HG02870 (cell line): ENCODE results near the gene KRT16.
"Not testable (repeated sequence)": the region's sequence is repeated elsewhere in the genome, so short reads cannot be mapped to it uniquely, and the experiment has no call there.

Source experiments
- ATAC-seq: cut with Tn5 transposase; IDR thresholded peaks from one replicate; pipeline ENCODE4 v1.9.1; 2021; ENCODE audit warnings: mild to moderate bottlenecking, moderate library complexity; ENCODE audit not compliant: unreplicated experiment

The KRT16 gene

GRCh38 chr17:41617136-41617535, 4.6 kb upstream of the KRT16 start:
- no peak for ATAC-seq

- not testable (repeated sequence) for ATAC-seq
These were observed 3.9 kb upstream of the KRT16 start for GRCh38 chr17:41616486-41616885.

DNA sequence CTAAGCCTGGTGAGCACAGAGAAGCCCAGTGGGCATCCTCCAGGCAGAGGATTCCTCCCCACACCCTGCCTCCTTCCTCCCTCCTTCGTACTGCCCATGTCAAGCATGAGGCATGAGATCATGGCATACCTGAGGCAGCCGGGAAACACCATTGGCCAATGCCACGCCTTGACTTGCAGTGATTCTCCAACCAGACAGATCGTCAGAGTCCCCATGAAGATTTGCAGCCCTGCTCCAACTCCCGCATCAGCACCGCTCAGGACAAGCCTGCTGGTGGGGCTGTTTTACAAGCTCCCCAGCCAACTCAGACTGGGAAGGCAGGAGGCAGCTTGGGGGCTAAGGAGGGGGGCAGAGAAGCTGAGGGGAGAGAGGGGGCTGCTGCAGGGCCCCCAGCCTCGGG, 2.9 kb upstream of the KRT16 start:
- no peak for ATAC-seq

- not testable (repeated sequence) for ATAC-seq
These were observed 2.2 kb upstream of the KRT16 start for GRCh38 chr17:41614767-41615166.

- ATAC-seq, result no peak
These were observed 1.5 kb upstream of the KRT16 start for GRCh38 chr17:41614098-41614497.

DNA sequence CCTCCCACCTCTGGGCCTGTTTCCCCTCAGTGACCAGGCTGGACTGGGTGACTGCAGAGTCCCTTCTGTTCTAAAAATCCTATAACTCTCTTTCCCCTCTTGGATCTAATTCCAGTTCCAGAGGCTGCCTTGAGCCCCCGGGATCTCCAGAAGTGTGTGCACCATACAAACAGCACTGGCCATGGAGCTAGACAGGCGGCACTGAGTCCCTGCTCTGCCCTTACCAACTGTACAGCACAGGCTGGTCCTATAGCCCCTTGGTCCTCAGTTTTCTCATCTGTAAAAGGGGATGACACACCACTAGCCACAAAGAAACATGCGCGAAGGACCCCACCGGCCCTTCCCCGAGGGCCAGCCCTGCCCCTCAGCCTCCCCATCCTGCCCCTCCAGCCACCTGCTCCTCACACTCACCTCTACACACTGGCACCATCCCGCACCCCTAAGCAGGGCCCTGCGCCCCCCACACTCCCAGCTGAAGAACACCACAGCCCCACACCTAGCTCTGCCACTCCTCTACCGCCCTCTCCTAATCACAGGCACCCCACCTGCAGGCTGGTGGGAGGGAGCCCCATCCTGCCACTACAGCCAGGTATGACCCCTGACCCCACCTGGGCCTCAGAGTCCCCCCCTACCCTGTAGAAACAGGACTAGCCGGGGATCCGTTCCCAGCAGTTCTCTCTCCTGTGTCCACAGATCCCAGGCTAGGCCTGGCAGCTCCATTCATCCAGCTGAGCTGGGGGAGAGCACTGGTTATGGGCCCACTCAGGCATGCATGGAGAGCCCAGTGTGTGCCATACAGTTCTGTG, 913 bp upstream of the KRT16 start:
- ATAC-seq, result no peak

- ATAC-seq, result no peak
These were observed 1.5 kb downstream of the KRT16 start for GRCh38 chr17:41610965-41611640.

- not testable (repeated sequence) for ATAC-seq
These were observed 2.5 kb downstream of the KRT16 start for GRCh38 chr17:41610061-41610517.

GRCh38 chr17:41606930-41607329, 5.6 kb downstream of the KRT16 start:
- ATAC-seq, result not testable (repeated sequence)

DNA sequence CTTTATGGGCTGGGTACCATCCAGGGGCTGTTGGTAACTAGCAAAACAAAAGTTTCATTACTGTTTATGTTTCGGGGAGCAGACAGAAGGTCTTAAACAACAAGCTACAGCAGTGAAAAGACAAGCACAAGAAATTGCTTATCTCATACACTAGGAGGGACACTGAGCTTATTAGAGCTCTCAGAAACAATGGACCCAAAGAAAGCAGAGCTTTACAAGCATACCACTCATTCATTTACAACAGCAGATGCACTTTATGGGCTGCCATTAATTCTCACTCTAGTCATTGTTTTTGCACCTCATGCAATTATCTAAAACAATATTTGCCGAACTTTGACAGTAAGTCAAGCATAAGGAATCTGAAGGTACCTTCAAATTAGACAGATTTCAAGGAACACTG, 10.0 kb downstream of the KRT16 start:
- no peak for ATAC-seq

DNA sequence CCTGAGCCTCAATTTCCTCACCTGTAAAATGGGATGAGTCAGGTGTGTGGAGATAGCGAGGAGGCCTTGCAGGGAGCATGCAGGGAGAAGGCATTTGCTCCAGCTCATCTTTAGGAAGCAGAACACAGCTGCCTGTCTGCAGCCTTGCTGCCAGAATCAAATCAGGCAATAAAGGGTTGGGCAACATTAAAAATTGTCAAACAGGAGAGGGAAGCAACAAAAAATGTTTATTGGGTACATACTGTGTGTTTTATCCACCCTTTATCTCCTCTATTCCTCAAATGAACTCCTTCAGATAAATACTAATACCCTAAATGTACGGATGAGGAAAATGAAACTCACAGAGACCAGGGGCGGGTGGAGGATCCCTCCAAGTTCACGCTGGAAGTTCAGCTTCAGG, 12.2 kb downstream of the KRT16 start:
- ATAC-seq, result no peak

GRCh38 chr17:41599680-41600079, 12.9 kb downstream of the KRT16 start:
- ATAC-seq, result no peak

GRCh38 chr17:41595585-41595984, 17.0 kb downstream of the KRT16 start:
- ATAC-seq, result no peak

- ATAC-seq, result no peak
These were observed 18.1 kb downstream of the KRT16 start for GRCh38 chr17:41594363-41594915.

GRCh38 chr17:41593306-41593981, 19.1 kb downstream of the KRT16 start:
- ATAC-seq, result no peak

- no peak for ATAC-seq
These were observed 19.8 kb downstream of the KRT16 start for GRCh38 chr17:41592601-41593305.

GRCh38 chr17:41589301-41589700, 23.3 kb downstream of the KRT16 start:
- ATAC-seq, result no peak

GRCh38 chr17:41588126-41588810, 24.3 kb downstream of the KRT16 start:
- ATAC-seq, result no peak

- no peak for ATAC-seq
These were observed 25.6 kb downstream of the KRT16 start, which contains the start of gene KRT14 for GRCh38 chr17:41586863-41587495. Gene KRT14, minus strand, starts transcription at chr17:41586895. Its CDS starts 61 bp downstream, at chr17:41586834.
